Thymus (tissue), 11 donors: ENCODE measurements around the gene ADAMTS12. TPM values are rescaled to one million over a fixed set of nuclear protein-coding genes. Genes with fewer than 3 reads are reported as not detected.
A peak's percentile ranks its signal among the peaks of the same experiment; 100 is the strongest.

Source experiments
- DNase-seq, 9 donors: peaks; one replicate each; pipeline ENCODE4 v3.0.0-alpha.2; 2013; ENCODE audit warnings: low spot score in 9 of 9, low read depth in 6 of 9, missing footprints in 1 of 9
- H3K27ac ChIP-seq, 2 donors: one replicate each; pipeline ENCODE4 v1.5.1; 2013; ENCODE audit warnings: control low read depth in 1 of 2, low read depth in 1 of 2, low read length in 1 of 2, mild to moderate bottlenecking in 1 of 2, moderate library complexity in 1 of 2
- H3K27me3 ChIP-seq, 2 donors: one replicate each; pipeline ENCODE4 v1.5.1; 2013; ENCODE audit warnings: low read length in 1 of 2; ENCODE audit not compliant: control insufficient read depth in 2 of 2, insufficient read depth in 1 of 2
- H3K36me3 ChIP-seq, 2 donors: one replicate each; pipeline ENCODE4 v1.5.1; 2013; ENCODE audit warnings: low read length in 1 of 2, mild to moderate bottlenecking in 1 of 2, moderate library complexity in 1 of 2; ENCODE audit not compliant: control insufficient read depth in 2 of 2, insufficient read depth in 2 of 2
- H3K4me1 ChIP-seq, 2 donors: one replicate each; pipeline ENCODE4 v1.5.1; 2013; ENCODE audit warnings: low read length in 2 of 2; ENCODE audit not compliant: control insufficient read depth in 2 of 2, insufficient read depth in 2 of 2
- H3K4me3 ChIP-seq, 2 donors: one replicate each; pipeline ENCODE4 v1.5.1; 2013; ENCODE audit warnings: low read length in 2 of 2, control low read depth in 1 of 2, mild to moderate bottlenecking in 1 of 2
- H3K9me3 ChIP-seq, 2 donors: one replicate each; pipeline ENCODE4 v1.5.1; 2013; ENCODE audit warnings: low read length in 1 of 2, mild to moderate bottlenecking in 1 of 2; ENCODE audit not compliant: control insufficient read depth in 2 of 2, insufficient read depth in 1 of 2
- WGBS: extraction: QIAGEN DNeasy Blood & Tissue Kit; methylation state at CpG from one replicate; pipeline ENCODE4 v1.1.7; 2013; 5-methylcytosine and 5-hydroxymethylcytosine counted together
- polyA plus RNA-seq: library from polyadenylated mRNA; stranded (reverse); fragments of 200-250 nt; gene quantifications from one replicate; pipeline ENCODE4 v1.2.3, GENCODE V29; 2013
- total RNA-seq: library from RNA; stranded (reverse); fragments of 120-200 nt; gene quantifications from one replicate; pipeline ENCODE4 v1.2.4, GENCODE V29; 2013
- donor health status: healthy.

Gene ADAMTS12
- total and polyA plus RNA-seq, 2 donors, result 0.18 to 1.6 TPM

DNA sequence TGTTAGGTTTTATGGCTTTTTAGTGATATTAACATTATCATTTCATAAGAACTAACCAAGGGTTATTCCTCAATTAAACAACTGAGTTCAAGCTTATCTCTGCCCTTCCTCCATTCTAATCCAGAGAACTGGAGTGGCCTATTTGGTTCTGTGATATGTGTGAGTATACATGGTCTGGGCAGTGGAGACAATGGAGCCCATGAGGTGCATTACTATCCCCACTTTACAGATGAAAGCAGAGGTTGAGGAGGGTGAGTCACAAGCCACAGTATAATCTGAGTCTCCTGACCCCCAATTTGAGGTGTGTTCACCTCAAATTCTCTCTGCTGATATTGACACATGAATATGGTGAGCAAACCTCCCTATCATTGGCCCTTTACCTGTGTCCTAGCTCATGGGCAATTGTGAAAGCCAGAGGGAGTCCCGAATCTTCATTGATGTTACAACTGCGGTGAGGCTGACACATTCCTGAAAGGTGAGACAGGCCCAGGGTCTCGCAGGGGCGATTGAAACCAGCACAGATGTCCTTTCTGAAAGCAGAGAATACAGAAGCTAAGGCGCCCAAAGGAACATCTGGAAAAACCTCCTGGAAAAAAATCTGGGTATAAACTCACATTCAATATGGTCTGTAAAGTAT is 233.9 kb downstream of the ADAMTS12 start:
- 92% methylated on average over 5 of the region's 5 CpGs for WGBS
- H3K27ac ChIP-seq, result no peak overlapping the region
- no peak overlapping the region for H3K4me3 ChIP-seq
- no peaks in the 10 kb centered on the region for H3K9me3 ChIP-seq
- no peaks in the 10 kb centered on the region for H3K36me3 ChIP-seq
- no peaks in the 10 kb centered on the region for H3K4me1 ChIP-seq
- no peaks in the 10 kb centered on the region for H3K27me3 ChIP-seq
- no peak for DNase-seq

DNA sequence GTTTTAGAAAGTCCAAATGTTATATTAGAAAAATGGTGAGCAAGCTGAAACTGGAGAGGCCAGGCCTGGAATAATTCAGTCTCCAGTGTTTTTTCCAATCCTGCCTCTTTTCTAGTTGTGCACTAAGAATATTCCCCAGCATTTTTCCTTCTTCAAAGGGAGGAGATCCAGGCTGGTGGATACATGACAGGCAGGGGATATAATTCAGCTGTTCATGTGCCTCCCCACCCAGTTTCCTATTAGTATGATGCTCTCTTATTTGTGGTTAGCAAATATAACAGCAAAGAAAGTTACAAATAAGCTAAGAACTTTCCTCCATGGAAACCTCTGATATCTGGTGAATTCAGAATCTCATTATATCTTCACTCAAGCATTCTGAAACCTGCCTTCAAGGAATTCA is 234.6 kb downstream of the ADAMTS12 start:
- Histone ChIP-seq H3K4me1 (no peaks in the 10 kb centered on the region), H3K4me3 (no peak overlapping the region), H3K27me3 (no peaks in the 10 kb centered on the region), H3K36me3 (no peaks in the 10 kb centered on the region), H3K27ac (no peak overlapping the region), H3K9me3 (no peaks in the 10 kb centered on the region)
- DNase-seq, result no peak

DNA sequence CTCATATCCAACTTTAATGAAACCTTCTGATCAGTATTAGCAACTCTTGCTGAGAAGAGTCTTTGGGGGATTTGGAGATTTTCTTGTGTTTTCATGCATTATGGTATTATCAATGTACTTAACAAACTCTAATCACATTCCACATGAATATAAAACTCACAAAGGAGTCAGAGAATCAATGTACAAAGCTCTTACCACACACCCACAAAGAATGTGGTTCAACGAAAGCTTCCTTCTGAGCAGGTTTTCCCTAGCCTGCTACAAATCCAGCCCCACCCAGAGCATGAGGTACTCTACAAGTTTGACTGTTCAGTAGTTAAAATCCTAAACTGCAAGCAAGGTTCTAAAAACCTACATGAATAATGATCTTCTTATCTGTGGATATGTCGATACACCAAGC is 240.9 kb downstream of the ADAMTS12 start:
- no peaks in the 10 kb centered on the region for H3K36me3 ChIP-seq
- WGBS, result 95% methylated on average over 2 of the region's 2 CpGs
- DNase-seq, result no peak

DNA sequence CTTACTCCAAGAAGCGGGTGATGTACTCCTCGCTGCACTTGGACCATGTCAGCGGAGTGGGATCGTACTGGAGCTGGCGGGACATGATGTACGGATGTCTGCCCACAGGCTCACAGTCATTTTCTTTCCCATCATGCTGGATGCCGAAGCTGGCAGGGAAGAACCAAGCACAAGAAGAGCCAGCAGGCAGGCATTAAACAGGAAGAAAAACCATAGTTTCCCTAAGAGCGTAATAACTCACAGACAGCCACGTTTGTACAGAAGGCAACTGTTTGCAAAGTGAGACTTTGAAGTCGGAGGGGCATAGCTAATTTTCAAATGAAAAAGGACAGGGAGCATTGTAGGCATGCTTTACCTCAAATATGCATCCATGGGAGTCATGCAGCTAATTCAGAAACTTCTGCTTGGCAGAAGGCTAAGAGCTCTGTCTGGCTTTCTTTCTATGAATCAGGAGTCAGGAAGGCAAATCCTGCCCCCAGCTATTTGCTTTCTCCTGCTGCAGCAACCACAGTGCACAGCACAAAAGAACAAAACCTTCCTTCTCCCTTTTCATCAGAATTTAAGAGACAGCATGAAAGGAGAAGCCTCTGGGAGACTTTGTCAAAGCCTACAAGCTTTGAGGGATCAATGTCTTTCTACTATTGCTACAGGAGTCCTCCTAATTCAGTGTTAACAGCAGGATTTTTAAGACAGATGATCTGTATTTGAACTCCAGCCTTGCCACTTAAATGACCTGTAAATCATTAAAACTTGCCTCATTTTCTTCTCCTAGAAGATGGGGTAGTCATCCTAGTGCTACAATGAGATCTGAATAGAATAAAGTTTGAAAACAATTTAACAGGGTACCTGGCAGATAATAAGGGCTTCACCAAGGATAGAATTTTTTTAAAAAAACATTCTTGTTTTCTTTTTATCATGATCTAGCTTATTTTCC is 242.0 kb downstream of the ADAMTS12 start:
- Histone ChIP-seq H3K4me3 (no peak overlapping the region), H3K27ac (no peak overlapping the region), H3K9me3 (no peaks in the 10 kb centered on the region), H3K36me3 (no peaks in the 10 kb centered on the region), H3K27me3 (no peaks in the 10 kb centered on the region), H3K4me1 (no peaks in the 10 kb centered on the region)
- WGBS, result 85% methylated on average over 10 of the region's 10 CpGs
- no peak for DNase-seq

More for the DNA sequence above, 240.9 kb downstream of the ADAMTS12 start:
- no peaks in the 10 kb centered on the region for H3K4me1 ChIP-seq
- no peaks in the 10 kb centered on the region for H3K27me3 ChIP-seq
- H3K9me3 ChIP-seq, result no peaks in the 10 kb centered on the region
- H3K4me3 ChIP-seq, result no peak overlapping the region
- no peak overlapping the region for H3K27ac ChIP-seq

DNA sequence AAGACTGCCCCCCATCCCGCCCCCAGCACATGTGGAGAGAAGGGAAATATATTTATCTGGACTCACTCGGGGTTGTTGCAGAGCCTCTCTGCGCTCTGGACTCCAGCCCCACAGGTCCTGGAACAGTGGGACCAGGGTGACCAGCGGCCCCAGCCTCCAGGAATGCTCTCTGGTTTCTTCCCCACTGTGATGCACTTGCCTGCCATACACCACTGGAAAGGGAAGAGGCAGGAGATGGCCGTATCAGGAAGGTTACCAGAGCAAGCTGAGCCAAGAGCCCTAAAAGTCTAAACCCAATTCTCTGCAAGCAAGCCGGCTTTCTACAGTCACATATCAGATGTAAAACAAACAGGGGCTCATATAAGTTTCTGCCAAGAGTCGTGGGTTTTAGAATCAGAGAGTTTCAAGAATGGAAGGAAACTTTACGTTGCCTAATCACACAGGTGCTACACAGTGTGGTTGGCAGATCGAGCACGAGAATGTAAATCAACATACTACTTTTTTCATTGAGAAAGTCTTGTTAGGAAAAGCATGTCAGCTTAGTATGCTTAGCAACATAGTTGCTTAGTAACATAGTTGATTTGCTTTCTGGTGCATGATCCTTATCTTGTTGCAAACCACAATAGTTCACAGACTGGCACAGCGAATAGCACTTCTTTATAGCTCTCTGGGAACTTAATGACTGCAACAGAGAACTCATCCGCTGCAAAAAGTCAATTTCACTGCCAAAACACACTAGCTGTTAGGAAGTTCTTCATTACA is 249.9 kb downstream of the ADAMTS12 start:
- no peak overlapping the region for H3K27ac ChIP-seq
- DNase-seq, result peak in 8 of 9 donors; percentile 14 to 76 (median 36)

DNA sequence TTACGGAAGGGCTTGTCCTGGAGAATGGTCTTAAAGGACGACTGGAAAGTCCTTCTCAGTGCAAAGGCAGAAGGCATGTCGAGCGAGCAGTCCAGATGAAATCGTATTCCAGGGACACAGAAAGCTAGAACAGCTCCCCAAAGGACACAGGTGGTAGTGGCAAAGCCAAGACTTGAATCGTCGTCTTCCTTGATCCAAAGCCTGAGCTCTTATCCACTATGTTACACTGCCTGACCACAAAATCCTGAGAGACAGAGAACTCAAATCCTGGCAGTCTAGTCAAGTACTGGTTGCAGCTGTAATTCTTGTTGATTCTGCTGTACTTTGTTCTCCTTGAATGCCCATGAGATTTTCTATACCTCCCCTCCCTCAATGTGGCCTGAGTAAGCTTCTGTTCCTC is 252.3 kb downstream of the ADAMTS12 start:
- WGBS, result 79% methylated on average over 7 of the region's 7 CpGs
- Histone ChIP-seq H3K27me3 (no peaks in the 10 kb centered on the region), H3K9me3 (no peaks in the 10 kb centered on the region)

More for the DNA sequence above, 249.9 kb downstream of the ADAMTS12 start:
- Histone ChIP-seq H3K9me3 (no peaks in the 10 kb centered on the region), H3K4me3 (no peak overlapping the region), H3K4me1 (peaks cover 0 to 12% of the 10 kb centered on the region in 2 donors), H3K27me3 (no peaks in the 10 kb centered on the region), H3K36me3 (no peaks in the 10 kb centered on the region)
- 40% methylated on average over 12 of the region's 12 CpGs for WGBS

DNA sequence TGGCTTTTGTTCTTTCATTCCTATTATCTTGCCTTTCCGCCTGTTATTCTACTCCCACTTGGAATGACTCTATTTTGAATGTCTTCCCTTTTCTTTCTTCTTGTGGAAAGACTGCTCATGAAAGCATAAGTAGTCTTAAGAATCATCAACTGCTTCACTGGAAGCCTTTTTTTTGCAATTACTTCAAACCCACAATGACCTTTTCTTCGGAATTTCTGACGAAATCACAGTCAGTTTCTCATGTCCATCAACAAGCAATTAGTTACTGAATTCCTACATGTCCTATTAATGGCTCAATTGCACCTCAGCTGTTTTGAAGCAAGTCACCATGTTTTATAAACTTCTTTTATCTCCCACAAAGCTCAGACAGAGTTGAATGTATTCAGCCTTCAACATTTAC is 254.8 kb downstream of the ADAMTS12 start:
- no peak for DNase-seq
- Histone ChIP-seq H3K36me3 (no peaks in the 10 kb centered on the region), H3K9me3 (no peaks in the 10 kb centered on the region), H3K27me3 (no peaks in the 10 kb centered on the region), H3K4me3 (no peak overlapping the region), H3K4me1 (peaks cover 0 to 5% of the 10 kb centered on the region in 2 donors), H3K27ac (no peak overlapping the region)
- WGBS, result 58% methylated on average over 3 of the region's 3 CpGs

More for the DNA sequence above, 252.3 kb downstream of the ADAMTS12 start:
- Histone ChIP-seq H3K4me3 (no peak overlapping the region), H3K4me1 (peaks cover 0 to 12% of the 10 kb centered on the region in 2 donors), H3K27ac (no peak overlapping the region), H3K36me3 (no peaks in the 10 kb centered on the region)
- no peak for DNase-seq

DNA sequence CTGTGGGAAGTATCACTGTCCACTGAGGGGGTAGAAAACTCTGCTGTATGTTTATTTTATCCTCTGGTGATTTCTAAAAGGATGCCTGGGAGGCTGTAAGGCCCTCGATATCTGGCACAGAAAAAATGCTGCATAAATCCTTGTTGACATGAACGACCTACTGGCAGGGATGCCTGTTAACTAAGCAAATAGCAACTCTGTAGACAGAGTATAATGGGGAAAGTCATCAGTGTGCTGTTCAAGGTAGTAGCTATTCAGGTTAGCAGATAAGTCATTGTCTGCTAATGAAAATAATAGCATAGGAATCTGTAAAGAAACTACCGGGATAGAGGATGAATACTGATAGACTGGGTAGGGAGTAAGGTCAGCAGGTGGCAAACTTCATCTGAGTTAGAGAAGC is 256.2 kb downstream of the ADAMTS12 start:
- no peak for DNase-seq
- H3K4me1 ChIP-seq, result no peaks in the 10 kb centered on the region
- H3K27me3 ChIP-seq, result no peaks in the 10 kb centered on the region
- no peak overlapping the region for H3K27ac ChIP-seq
- H3K4me3 ChIP-seq, result no peak overlapping the region
- H3K36me3 ChIP-seq, result no peaks in the 10 kb centered on the region
- 82% methylated on average over 3 of the region's 3 CpGs for WGBS
- no peaks in the 10 kb centered on the region for H3K9me3 ChIP-seq

DNA sequence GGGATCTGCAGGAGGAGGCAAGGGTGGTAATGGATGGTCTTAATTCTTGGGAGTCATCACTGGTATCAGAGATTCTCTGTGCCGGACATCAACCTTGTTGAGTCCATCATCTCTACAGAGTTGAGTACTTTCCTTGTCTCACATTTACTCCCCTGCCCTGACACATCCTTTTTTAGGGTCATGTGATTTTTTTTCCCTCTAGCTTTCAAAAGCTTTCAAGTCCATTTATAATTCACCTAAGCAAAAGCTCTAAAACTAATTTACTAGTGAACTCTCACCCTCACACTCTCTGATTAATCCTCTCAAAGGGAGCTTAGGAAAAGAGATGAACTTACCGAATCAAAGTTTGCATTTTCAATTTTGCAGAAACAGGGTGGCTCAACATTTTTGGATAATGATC is 258.1 kb downstream of the ADAMTS12 start:
- Histone ChIP-seq H3K27me3 (no peaks in the 10 kb centered on the region), H3K4me3 (no peak overlapping the region), H3K4me1 (no peaks in the 10 kb centered on the region), H3K27ac (no peak overlapping the region), H3K9me3 (no peaks in the 10 kb centered on the region), H3K36me3 (no peaks in the 10 kb centered on the region)
- WGBS, result 97% methylated on average over 2 of the region's 2 CpGs
- DNase-seq, result no peak
